Measurements from ENCODE around the gene TRIM47.

DNA sequence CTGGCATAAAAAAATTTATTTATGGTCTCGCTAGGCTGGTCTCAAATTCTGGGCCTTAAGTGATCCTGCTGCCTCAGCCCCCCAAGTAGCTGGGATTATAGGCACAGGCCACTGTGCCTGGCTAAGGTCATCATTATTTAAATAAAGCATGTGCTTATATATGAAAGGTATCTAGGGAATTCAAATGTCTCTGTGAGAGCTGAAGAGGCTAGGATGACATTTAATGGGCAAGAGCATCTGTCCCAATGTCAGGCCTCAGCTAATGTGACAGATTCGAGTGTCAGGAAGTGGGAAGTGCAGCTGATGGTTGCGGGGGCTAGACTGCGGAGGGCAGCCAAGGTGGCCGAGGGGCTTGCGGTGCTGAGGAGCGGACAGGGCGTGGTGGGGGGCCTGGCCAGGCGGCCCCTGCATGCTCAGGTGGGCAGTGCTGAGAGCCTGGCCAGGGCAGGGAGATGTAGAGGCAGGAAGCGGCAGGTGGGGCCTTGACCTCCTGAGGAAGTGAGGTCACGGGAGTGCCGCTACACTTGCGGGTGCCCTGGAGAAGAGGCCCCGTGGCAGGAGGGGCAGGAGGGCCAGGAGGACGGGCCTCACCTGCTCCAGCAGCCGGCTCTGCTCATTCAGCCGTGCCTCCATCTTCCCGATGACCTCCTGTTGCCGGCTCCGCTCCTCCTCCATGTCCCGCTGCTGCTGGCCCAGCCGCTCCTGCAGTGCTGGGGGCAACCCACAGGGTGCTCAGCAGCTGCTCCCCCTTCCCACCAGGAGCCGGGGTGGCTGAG lies 38.9 kb upstream of the TRIM47 start:
- no peak for TF ChIP-seq CTCF (IDR thresholded peaks at IDR 0.05)
- no peak for TF ChIP-seq POLR2A (IDR thresholded peaks at IDR 0.05; ENCODE audit: low read depth)
- TF ChIP-seq POLR2AphosphoS5 (IDR thresholded peaks at IDR 0.05) = no peak

Data from esophagus muscularis mucosa (tissue), 3 donors.